GM06990 (cell line): ENCODE measurements around the gene NAT9.
A peak's percentile ranks its signal among the peaks of the same experiment; 100 is the strongest.

Source experiments
- DNase-seq: peaks from one replicate; pipeline ENCODE4 v3.0.0-alpha.2; 2011; ENCODE audit not compliant: insufficient read length; ENCODE audit errors: extremely low read depth
- H3K27me3 ChIP-seq: replicated peaks from 2 replicates; pipeline ENCODE4 v1.6.0; 2011; ENCODE audit warnings: low read length; ENCODE audit not compliant: control insufficient read depth, insufficient read depth
- H3K36me3 ChIP-seq: 2 replicates; pipeline ENCODE4 v1.5.1; 2011; ENCODE audit warnings: low read length; ENCODE audit not compliant: control insufficient read depth, insufficient read depth
- H3K4me3 ChIP-seq: replicated peaks from 2 replicates; pipeline ENCODE4 v1.5.1; 2011; ENCODE audit warnings: low read depth, mild to moderate bottlenecking, control low read depth, low read length
- TF ChIP-seq, protein P1 (sequence below): IDR thresholded peaks from 2 replicates; pipeline ENCODE4 v1.5.1; 2011; ENCODE audit warnings: low read length, control low read depth, mild to moderate bottlenecking, inconsistent platforms; ENCODE audit not compliant: insufficient read depth, poor library complexity, severe bottlenecking

The NAT9 gene

GRCh38 chr17:74819801-74820436 is 43.8 kb upstream of the NAT9 start:
- H3K36me3 ChIP-seq = peaks cover 13% of the 10 kb centered on the region
- no peaks in the 10 kb centered on the region for H3K27me3 ChIP-seq
- TF ChIP-seq, protein P1, sequence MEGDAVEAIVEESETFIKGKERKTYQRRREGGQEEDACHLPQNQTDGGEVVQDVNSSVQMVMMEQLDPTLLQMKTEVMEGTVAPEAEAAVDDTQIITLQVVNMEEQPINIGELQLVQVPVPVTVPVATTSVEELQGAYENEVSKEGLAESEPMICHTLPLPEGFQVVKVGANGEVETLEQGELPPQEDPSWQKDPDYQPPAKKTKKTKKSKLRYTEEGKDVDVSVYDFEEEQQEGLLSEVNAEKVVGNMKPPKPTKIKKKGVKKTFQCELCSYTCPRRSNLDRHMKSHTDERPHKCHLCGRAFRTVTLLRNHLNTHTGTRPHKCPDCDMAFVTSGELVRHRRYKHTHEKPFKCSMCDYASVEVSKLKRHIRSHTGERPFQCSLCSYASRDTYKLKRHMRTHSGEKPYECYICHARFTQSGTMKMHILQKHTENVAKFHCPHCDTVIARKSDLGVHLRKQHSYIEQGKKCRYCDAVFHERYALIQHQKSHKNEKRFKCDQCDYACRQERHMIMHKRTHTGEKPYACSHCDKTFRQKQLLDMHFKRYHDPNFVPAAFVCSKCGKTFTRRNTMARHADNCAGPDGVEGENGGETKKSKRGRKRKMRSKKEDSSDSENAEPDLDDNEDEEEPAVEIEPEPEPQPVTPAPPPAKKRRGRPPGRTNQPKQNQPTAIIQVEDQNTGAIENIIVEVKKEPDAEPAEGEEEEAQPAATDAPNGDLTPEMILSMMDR = no peak
- no peak overlapping the region for H3K4me3 ChIP-seq
- DNase-seq = no peak

DNA sequence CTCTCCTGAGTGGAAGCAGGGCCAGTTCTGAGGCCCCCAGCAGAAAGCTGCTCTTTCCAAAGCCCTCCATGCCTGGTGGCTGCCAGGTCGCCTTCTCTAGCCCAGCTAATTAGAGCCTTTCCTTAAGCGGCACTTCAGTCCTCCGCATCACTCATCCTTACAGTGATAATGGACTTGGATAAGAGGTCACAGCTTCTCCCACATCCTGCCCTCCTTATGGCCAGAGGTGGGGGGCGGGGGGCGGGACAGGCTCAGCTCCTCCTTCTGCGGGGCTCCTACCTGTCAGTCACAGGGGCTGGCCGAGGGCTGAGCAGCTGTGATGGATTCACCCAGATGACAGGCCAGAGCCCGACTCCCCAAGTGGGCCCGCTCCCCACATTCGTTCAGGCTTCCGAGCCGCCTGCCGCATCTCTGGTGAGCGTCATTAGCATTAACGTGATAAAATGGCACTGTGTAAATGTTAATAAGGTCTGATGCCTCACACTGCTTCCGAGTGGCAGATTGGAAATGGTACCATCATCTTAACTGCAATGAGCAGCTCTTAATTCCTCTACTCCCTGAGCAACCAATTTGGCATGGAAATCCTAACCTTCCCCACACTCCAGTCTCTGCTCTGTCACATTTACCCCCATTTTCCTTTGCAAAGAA is 42.3 kb upstream of the NAT9 start:
- Histone ChIP-seq H3K4me3 (no peak overlapping the region), H3K36me3 (peaks cover 7% of the 10 kb centered on the region), H3K27me3 (no peaks in the 10 kb centered on the region)
- no peak for DNase-seq
- TF ChIP-seq, protein P1 = no peak

- H3K27me3 ChIP-seq = no peaks in the 10 kb centered on the region
- DNase-seq = no peak
- TF ChIP-seq, protein P1 = no peak
- no peak overlapping the region for H3K4me3 ChIP-seq
- peaks cover 6% of the 10 kb centered on the region for H3K36me3 ChIP-seq
These were observed 40.9 kb upstream of the NAT9 start for GRCh38 chr17:74816905-74817620.

- no peak overlapping the region for H3K4me3 ChIP-seq
- no peaks in the 10 kb centered on the region for H3K27me3 ChIP-seq
- DNase-seq = no peak
- H3K36me3 ChIP-seq = peaks cover 5% of the 10 kb centered on the region
- TF ChIP-seq, protein P1 = peak; percentile 7
These were observed 39.6 kb upstream of the NAT9 start for GRCh38 chr17:74815550-74816370.

GRCh38 chr17:74815067-74815466 is 38.9 kb upstream of the NAT9 start:
- TF ChIP-seq, protein P1 = no peak
- H3K4me3 ChIP-seq = no peak overlapping the region
- H3K36me3 ChIP-seq = peaks cover 4% of the 10 kb centered on the region
- no peak for DNase-seq
- no peaks in the 10 kb centered on the region for H3K27me3 ChIP-seq
